Measurements from ENCODE around the gene USP24.

GRCh38 chr1:55044617-55045397, 170.4 kb downstream of the USP24 start:
- no peak for TF ChIP-seq CHD2 (IDR thresholded peaks at IDR 0.05; ENCODE audit: low read length, partially characterized antibody)
- TF ChIP-seq CTCF (IDR thresholded peaks at IDR 0.05), result no peak
- TF ChIP-seq USF1 (IDR thresholded peaks at IDR 0.05; ENCODE audit: borderline replicate concordance, low read depth), result no peak
- no peak for TF ChIP-seq TCF12 (IDR thresholded peaks at IDR 0.05)
- no peak for TF ChIP-seq SIN3A (IDR thresholded peaks at IDR 0.05; ENCODE audit: borderline replicate concordance, low read depth, low read length)
- no peak for TF ChIP-seq POLR2AphosphoS5 (IDR thresholded peaks at IDR 0.05; ENCODE audit: low read depth, low read length)
- TF ChIP-seq FOXJ3 (CRISPR knock-in tag; IDR thresholded peaks at IDR 0.05), result no peak
